HG03280 (cell line): Measurements from ENCODE around the gene CELA3A.

Experiments
- ATAC-seq: cut with Tn5 transposase; IDR thresholded peaks from one replicate; pipeline ENCODE4 v1.9.1; 2021; ENCODE audit warnings: mild to moderate bottlenecking, moderate library complexity; ENCODE audit not compliant: unreplicated experiment

CELA3A gene

DNA sequence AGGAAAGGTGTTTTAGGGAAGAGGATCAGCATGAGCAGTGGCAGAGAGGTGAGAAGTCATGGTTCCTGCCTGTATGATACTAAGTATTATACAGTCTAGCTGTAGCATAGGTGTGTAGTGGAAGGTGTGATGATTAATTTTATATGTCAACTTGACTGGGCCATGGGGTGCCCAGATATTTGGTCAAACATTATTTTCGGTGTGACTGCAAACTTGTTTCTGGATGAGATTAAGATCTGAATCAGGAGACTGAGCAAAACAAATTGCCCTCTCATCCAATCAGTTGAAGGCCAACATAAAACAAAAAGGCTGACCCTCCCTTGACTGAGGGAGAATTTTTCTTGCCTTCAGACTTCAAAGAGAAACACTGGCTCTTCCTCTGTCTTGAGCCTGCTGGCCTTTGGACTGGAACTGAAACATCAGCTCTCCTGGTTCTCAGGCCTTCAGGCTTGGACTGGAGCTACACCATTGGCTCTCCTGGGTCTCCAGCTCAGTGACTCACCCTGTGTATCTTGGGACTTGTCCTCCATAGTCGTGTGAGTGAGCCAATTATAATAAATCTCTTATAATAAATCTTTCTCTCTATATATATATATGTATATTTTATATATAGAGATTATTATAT lies 44.3 kb downstream of the CELA3A start:
- ATAC-seq = no peak

DNA sequence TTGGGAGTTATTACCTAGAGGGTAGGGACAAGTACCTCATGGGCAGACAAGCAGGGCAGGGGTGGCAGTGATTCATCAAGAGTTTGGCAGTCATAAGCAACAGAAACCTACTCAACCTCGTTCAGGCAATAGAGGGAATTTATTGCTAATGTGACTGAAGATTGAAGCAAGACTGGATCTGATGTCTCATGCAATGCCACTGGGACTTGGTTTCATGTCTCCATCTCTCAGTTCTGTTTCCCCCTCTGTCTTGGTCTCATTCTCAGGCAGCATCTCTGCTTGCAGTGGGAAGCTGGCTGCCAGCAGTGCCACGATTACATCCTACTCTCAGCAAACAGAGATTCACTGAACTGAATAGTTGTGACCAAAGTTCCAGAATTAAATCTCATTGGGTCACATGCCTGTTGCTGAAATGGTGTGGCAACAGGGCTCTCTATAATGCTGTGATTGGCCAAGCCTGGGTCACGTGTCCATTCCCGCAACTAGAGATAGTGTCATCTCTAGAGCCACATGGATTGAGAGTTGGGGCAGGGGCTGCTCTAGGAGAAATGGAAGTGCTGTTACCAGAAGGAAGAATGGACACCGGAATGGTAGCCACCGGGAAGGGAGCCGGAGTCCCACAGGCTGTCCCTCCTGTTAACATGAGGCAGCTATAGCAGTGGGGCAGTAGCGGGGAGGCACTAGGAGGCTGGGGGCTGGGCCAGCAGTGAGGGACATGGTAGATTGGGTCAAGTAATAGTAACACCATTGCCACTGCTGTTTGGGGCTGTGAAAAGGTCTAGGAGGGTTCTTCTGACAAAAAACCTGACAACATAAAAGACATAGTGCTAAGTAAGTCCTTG lies 47.1 kb downstream of the CELA3A start:
- ATAC-seq = no peak

GRCh38 chr1:22050330-22050729 lies 48.9 kb downstream of the CELA3A start:
- ATAC-seq = no peak

DNA sequence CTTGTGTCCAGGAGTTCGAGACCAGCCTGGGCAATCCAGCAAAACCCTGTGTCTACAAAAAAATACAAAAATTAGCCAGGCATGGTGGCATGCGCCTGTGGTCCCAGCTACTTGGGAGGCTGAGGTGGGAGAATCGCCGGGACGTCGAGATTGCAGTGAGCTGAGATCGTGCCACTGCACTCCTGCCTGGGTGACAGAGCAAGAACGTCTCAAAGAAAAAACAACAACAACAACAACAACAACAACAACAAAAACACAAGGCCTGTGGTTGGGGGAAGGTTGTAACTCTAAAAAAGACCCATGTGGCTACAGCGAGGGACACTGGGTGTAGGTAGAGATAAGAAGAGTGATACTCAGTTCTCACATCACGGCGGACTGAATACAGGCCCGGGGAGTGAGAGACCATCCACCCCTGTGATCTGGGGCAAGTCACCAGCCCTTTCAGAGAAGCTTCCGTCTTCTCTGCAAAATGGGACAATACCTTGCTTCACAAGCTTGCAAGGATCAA lies 50.2 kb downstream of the CELA3A start:
- ATAC-seq = no peak

DNA sequence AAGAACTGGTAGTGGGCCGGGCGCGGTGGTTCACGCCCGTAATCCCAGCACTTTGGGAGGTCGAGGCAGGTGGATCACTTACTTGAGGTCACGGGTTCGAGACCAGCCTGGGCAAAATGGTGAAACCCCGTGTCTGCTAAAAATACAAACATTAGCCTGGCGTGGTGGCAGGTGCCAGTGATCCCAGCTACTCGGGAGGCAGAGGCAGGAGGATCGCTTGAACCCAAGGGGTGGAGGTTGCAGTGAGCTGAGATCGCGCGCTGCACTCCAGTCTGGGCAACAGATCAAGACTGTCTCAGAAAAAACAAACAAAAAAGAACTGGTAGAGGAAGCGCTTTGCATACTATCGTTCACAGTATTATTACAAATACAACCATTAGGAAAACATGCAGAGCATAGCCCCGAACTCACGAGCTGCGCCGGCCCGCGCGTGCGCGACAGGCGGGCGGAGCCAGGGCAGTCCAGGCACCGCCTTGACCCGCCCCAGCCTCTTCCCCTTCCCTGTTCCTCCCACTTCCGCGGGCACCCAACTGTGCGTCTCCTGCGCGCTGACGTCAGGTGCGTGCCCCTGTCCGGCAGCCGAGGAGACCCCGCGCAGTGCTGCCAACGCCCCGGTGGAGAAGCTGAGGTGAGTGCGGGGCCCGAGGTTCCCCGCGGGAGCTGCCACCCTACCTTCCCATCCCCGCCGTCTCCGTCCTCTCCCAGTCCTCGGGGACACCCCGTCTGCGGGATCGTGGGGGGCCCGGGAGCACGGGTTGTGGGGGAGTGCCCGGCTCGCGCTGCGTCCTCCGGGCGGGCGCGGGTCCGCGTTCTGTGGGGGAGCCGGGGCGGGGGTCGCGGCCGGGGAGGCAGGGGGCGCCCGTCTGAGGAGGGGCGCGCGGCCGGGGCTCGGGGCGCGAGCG lies 50.9 kb downstream of the CELA3A start, which contains the start of gene CDC42:
CDC42 (plus strand) TSS at position 595 of the 902 bp plus-strand sequence. CDS start 25,770 bp downstream, outside the sequence.
- peak; percentile 85 for ATAC-seq

- ATAC-seq = peak; percentile 37
Measured at GRCh38 chr1:22053017-22053860, 51.8 kb downstream of the CELA3A start.

DNA sequence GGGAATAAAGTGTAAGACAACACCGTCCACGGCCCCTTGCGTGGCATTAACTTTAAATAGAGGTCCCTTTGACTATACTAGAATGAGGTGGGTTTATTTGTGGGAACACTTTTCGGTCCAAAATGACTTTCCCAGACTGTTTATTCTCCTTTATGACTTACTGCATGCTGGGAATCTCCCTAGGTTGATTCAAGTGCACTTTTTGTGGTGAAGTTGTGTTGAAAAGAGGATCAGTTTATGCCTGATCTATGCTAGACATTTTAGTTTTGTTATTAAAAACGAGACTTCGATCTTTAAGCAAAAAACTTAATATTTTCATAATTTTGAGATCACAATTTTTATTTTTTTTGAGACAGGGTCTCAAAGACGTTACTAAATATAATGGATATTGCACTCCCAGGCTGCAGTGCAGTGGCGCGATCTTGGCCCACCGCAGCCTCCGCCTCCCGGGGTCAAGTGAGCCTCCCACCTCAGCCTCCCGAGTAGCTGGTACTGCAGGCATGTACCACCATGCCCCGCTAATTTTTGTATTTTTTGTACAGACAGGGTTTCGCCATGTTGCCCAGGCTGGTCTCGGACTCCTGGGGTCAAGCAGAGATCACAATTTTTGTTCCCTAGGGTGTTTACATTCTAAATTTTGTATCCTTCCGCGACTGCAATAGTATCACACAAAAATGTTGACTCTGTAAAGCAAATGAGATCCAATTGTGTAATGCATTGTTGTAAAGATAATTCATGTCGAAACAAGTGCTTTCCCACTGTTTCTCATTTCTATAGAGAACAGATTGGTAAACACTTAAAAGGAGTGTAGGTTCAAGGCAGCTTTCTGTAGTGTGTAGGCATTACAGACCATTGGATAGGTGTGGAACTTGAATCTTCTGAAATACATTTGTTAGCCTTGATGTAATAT lies 52.7 kb downstream of the CELA3A start:
- ATAC-seq = no peak

GRCh38 chr1:22055463-22055862 lies 54.0 kb downstream of the CELA3A start:
- ATAC-seq = no peak

GRCh38 chr1:22056043-22056442 lies 54.6 kb downstream of the CELA3A start:
- no peak for ATAC-seq

DNA sequence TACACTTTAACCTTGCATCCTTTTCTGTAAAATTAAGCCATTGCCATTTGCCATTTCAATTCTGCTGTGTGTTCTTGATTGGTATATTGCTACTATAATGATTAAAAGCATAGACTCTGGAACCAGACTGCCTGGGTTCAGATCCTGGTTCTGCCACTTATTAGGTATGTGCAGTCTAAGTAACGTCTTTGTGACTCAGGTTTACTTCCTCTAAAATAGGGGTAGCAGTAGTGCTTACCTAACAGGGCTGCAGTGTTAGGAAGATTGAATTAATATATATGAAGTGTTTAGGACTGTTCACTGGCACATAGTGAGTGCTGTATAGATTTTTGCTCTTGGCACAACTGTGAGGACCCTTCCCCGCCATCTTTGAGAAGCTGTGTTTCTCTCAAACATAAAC lies 55.5 kb downstream of the CELA3A start:
- ATAC-seq = no peak

GRCh38 chr1:22057861-22058260 lies 56.4 kb downstream of the CELA3A start:
- ATAC-seq = no peak
